Heart left ventricle (tissue), 16 donors: ENCODE measurements around the gene ADAMTSL1. TPM values are rescaled to one million over a fixed set of nuclear protein-coding genes. Genes with fewer than 3 reads are reported as not detected.

ENCODE experiments used
- ATAC-seq, 4 donors: fragments of 200-7000 bp; cut with Tn5 transposase; one replicate each; pipeline ENCODE4 v1.9.1; 2020 to 2022; ENCODE audit warnings: moderate library complexity in 4 of 4, mild to moderate bottlenecking in 3 of 4, moderate number of reproducible peaks in 1 of 4
- DNase-seq, 5 donors: peaks; one replicate each; pipeline ENCODE4 v3.0.0-alpha.2; 2020
- H3K27ac ChIP-seq, 12 donors: fragments of 200-600 bp; sonication (generic) in 4 of 12; one replicate each; pipeline versions ENCODE4 v1.5.0 to v1.8.0; 2016 to 2022; ENCODE audit warnings: mild to moderate bottlenecking in 2 of 12
- H3K27me3 ChIP-seq, 9 donors: fragments of 200-600 bp; sonication (generic) in 2 of 9; one replicate each; pipeline versions ENCODE4 v1.5.1 to v1.8.0; 2016 to 2022; ENCODE audit warnings: mild to moderate bottlenecking in 3 of 9
- H3K36me3 ChIP-seq, 9 donors: fragments of 200-600 bp; sonication (generic) in 2 of 9; one replicate each; pipeline versions ENCODE4 v1.5.0 to v1.8.0; 2018 to 2022; ENCODE audit warnings: mild to moderate bottlenecking in 2 of 9
- H3K4me1 ChIP-seq, 12 donors: fragments of 200-600 bp; sonication (generic) in 4 of 12; one replicate each; pipeline versions ENCODE4 v1.5.0 to v1.8.0; 2016 to 2022; ENCODE audit warnings: mild to moderate bottlenecking in 3 of 12
- H3K4me3 ChIP-seq, 12 donors: fragments of 200-600 bp; sonication (generic) in 4 of 12; one replicate each; pipeline versions ENCODE4 v1.5.0 to v1.8.0; 2017 to 2022; ENCODE audit warnings: mild to moderate bottlenecking in 9 of 12, moderate library complexity in 4 of 12
- H3K9me3 ChIP-seq, 12 donors: fragments of 200-600 bp; sonication (generic) in 4 of 12; one replicate each; pipeline versions ENCODE4 v1.5.0 to v1.8.0; 2016 to 2022; ENCODE audit warnings: mild to moderate bottlenecking in 1 of 12
- POLR2A ChIP-seq, 2 donors: fragments of 450-650 bp; IDR thresholded peaks; one replicate each; pipeline ENCODE4 v1.6.1; 2017; ENCODE audit warnings: antibody characterized with exemption in 2 of 2, mild to moderate bottlenecking in 2 of 2, moderate library complexity in 2 of 2
- WGBS, 4 donors: extraction: QIAGEN DNeasy Blood & Tissue Kit in 2 of 4; methylation state at CpG; one replicate each; pipeline versions ENCODE4 v1.1.5 to v1.1.7; 2013 to 2018; 5-methylcytosine and 5-hydroxymethylcytosine counted together
- intact Hi-C, 10 donors: fragments of 100-400 bp; cut with DNase I; formaldehyde crosslinking; loops; one replicate each; pipeline versions ENCODE4 v1.11.1 to v1.14.2; 2022
- polyA plus RNA-seq, 2 donors: library from polyadenylated mRNA; stranded (reverse); fragments of 200-250 nt; gene quantifications; one replicate each; pipeline ENCODE4 v1.2.3, GENCODE V29; 2013
- total RNA-seq, 9 donors: library from RNA; depleted of rRNA in 2 of 9; stranded (reverse); fragments of >200 nt in 2 of 9; fragmentation: NEBNext Ultra II Directional in 3 of 9; extraction: Animal tissue kit (Norgen Biotek cat#: 25700) in 3 of 9; gene quantifications; one replicate each; pipeline versions ENCODE4 v1.1.0 to v1.2.4, GENCODE V29; 2016 to 2023
- TF ChIP-seq, protein P1 (sequence below), 12 donors: fragments of 200-600 bp; sonication (generic) in 4 of 12; IDR thresholded peaks; one replicate each; pipeline versions ENCODE4 v1.5.0 to v1.8.0; 2018 to 2022; ENCODE audit warnings: antibody characterized with exemption in 12 of 12, mild to moderate bottlenecking in 5 of 12
- donor health status: ischemic (EF 13 %, LVEDD 7.1; RV severe dilation, severe dysfunction).
- donor health status: healthy with polysubstance abuse.
- donor health status: DM: no; HTN: yes; CAD: no.
- donor health status: DM: no; HTN: no; CAD: no.
- donor health status: ischemic (EF 25% LVEDD 6.9; RV normal size, moderate dysfunction).
- donor health status: ischemic (EF 25% LVEDD 5.7; RV mildly dilated, moderate dysfunction).
- donor health status: healthy.
- donor health status: DM: yes; HTN: yes; CAD: no.
- donor health status: ischemic (EF 35%, LVEDD 5.7; RV mildly dilated, moderate dysfunction).
- donor health status: nonischemic (EF 11% LVEDD 7.7; RV severe dilation, severe dysfunction).
- donor health status: DM: yes; HTN: yes; CAD: no.
- donor health status: PGD.
- donor health status: ischemic (EF 29% LVEDD 5.4; RV normal size, mild dysfunction).
- donor health status: nonischemic (EF 23%, LVEDD 6.1; RV moderate dilation, normal function).

The ADAMTSL1 gene
- total and polyA plus RNA-seq, 11 donors = 0.46 to 4.7 (median 1.1) TPM

DNA sequence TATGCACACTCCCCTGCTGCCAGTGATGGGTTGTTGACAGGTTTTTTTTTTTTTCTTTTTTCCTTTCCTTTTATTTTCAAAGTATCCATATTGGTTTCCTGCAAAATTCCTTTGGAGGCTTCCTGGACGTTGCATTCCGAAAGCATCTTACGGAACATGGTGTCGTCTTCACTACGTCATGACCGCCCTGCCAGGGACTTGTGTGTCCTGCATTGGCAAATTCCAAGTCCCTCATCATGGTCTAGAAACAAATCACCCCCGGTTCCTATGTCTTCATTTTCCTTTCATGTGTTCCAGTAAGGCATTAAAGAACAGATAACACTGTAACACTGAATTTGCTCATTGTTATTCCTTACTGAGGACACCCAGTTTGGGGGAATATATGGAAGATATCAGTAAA is 35.0 kb upstream of the ADAMTSL1 start:
- TF ChIP-seq, protein P1, sequence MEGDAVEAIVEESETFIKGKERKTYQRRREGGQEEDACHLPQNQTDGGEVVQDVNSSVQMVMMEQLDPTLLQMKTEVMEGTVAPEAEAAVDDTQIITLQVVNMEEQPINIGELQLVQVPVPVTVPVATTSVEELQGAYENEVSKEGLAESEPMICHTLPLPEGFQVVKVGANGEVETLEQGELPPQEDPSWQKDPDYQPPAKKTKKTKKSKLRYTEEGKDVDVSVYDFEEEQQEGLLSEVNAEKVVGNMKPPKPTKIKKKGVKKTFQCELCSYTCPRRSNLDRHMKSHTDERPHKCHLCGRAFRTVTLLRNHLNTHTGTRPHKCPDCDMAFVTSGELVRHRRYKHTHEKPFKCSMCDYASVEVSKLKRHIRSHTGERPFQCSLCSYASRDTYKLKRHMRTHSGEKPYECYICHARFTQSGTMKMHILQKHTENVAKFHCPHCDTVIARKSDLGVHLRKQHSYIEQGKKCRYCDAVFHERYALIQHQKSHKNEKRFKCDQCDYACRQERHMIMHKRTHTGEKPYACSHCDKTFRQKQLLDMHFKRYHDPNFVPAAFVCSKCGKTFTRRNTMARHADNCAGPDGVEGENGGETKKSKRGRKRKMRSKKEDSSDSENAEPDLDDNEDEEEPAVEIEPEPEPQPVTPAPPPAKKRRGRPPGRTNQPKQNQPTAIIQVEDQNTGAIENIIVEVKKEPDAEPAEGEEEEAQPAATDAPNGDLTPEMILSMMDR (IDR thresholded peaks at IDR 0.05) = no peak
- no peak for TF ChIP-seq POLR2A (IDR thresholded peaks at IDR 0.05)
- H3K9me3 ChIP-seq = no peaks in the 10 kb centered on the region
- DNase-seq (peak in 1 of 5 donors; percentile 27), ATAC-seq (no peak)
- H3K4me1 ChIP-seq = peaks cover 0 to 24% (median 15%) of the 10 kb centered on the region in 12 donors
- H3K27ac ChIP-seq = peak overlapping the region in 5 of 12 donors; percentile 43 to 90 (median 83)
- H3K36me3 ChIP-seq = no peaks in the 10 kb centered on the region
- H3K27me3 ChIP-seq = no peaks in the 10 kb centered on the region
- intact Hi-C loops = loop anchor here in 7 of 10 donors (2.0 to 10.0 kb wide), 6 partner anchors 77 to 588 kb away; no protein-coding TSS in a partner anchor
- WGBS, 4 donors = 53 to 64% (median 57%) methylated on average over 7 of the region's 7 CpGs
- peak overlapping the region in 11 of 12 donors; percentile 21 to 66 (median 50) for H3K4me3 ChIP-seq

DNA sequence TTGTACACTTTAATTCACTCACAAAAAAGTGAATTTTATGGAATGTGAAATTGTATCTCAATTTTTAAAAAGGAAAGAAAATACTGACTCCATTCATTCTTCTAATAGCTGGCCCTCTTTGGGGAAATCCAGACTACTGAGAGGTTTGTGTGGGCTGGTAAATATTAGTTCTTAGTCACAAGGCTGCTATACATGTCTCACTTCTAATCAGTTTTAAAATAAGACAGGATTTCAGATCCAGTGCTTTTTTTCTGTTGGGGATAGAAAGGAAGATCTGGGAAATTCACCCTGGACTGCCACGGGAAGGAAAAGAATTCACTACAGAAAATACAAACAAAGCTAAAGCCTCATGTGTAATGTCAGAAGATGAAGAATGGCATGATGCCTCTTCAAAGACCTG is 32.7 kb upstream of the ADAMTSL1 start:
- no peak overlapping the region for H3K4me3 ChIP-seq
- no peak overlapping the region for H3K27ac ChIP-seq
- ATAC-seq (no peak), DNase-seq (no peak)
- no peak for TF ChIP-seq POLR2A (IDR thresholded peaks at IDR 0.05)
- TF ChIP-seq, protein P1 (IDR thresholded peaks at IDR 0.05) = no peak
- H3K4me1 ChIP-seq = peaks cover 0 to 24% (median 15%) of the 10 kb centered on the region in 12 donors
- no peaks in the 10 kb centered on the region for H3K36me3 ChIP-seq
- WGBS, 4 donors = 31 to 62% (median 40%) methylated on average over 1 of the region's 1 CpG
- intact Hi-C loops = loop anchor here in 5 of 10 donors (2.0 to 10.0 kb wide), 6 partner anchors 184 to 586 kb away; no protein-coding TSS in a partner anchor
- no peaks in the 10 kb centered on the region for H3K9me3 ChIP-seq
- H3K27me3 ChIP-seq = no peaks in the 10 kb centered on the region

GRCh38 chr9:18442629-18443491 is 31.1 kb upstream of the ADAMTSL1 start:
- 9 to 10% (median 10%) methylated on average over 6 of the region's 6 CpGs for WGBS, 4 donors
- DNase-seq (peak; percentile 68 to 81 (median 72)), ATAC-seq (peak; percentile 74 to 89 (median 81))
- H3K9me3 ChIP-seq = no peaks in the 10 kb centered on the region
- TF ChIP-seq, protein P1 (IDR thresholded peaks at IDR 0.05) = peak; percentile 86 to 97 (median 92)
- TF ChIP-seq POLR2A (IDR thresholded peaks at IDR 0.05) = no peak
- H3K27me3 ChIP-seq = no peaks in the 10 kb centered on the region
- peaks cover 0 to 21% (median 11%) of the 10 kb centered on the region in 12 donors for H3K4me1 ChIP-seq
- H3K4me3 ChIP-seq = no peak overlapping the region
- peak overlapping the region in 1 of 12 donors; percentile 31 for H3K27ac ChIP-seq
- H3K36me3 ChIP-seq = no peaks in the 10 kb centered on the region
- intact Hi-C loops = loop anchor here (1.0 to 10.0 kb wide), 9 partner anchors 182 to 584 kb away; no protein-coding TSS in a partner anchor

DNA sequence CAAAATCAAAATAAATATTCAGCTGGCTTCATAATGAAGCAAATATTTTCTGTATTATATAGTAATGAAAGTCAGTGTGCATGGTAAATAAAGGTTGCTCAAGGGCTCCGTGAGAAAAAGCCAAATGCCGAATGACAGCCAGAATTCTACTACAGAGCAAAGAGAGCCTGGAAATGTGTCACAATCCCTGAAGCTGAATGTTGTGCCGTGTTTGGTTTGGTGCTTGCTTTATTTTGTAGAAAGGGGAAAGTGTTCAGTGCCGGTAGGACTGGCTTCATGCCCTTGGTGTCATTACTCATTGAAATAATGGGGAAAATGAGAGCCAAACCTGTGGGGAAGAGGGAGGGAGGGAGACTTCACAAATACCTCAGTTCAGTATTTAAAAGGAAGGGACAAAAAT is 26.8 kb upstream of the ADAMTSL1 start:
- ATAC-seq (no peak), DNase-seq (no peak)
- H3K9me3 ChIP-seq = no peaks in the 10 kb centered on the region
- 29 to 51% (median 39%) methylated on average over 4 of the region's 4 CpGs for WGBS, 4 donors
- H3K27ac ChIP-seq = peak overlapping the region in 2 of 12 donors; percentile 13 to 45
- intact Hi-C loops = loop anchor here in 3 of 10 donors (10.0 kb wide), 3 partner anchors 178 to 578 kb away; no protein-coding TSS in a partner anchor
- TF ChIP-seq, protein P1 (IDR thresholded peaks at IDR 0.05) = no peak
- H3K4me3 ChIP-seq = no peak overlapping the region
- no peaks in the 10 kb centered on the region for H3K27me3 ChIP-seq
- H3K4me1 ChIP-seq = peaks cover 0 to 15% (median 5%) of the 10 kb centered on the region in 12 donors
- H3K36me3 ChIP-seq = no peaks in the 10 kb centered on the region
